WTC11 (cell line): ENCODE data around the gene ZNF620. TPM values are rescaled to one million over a fixed set of nuclear protein-coding genes. Genes with fewer than 3 reads are reported as not detected.
A peak's percentile ranks its signal among the peaks of the same experiment; 100 is the strongest.
"Not testable (repeated sequence)": the region's sequence is repeated elsewhere in the genome, so short reads cannot be mapped to it uniquely, and the experiment has no call there.

Experiments
- ATAC-seq: fragments of 200-7000 bp; cut with Tn5 transposase; 2 replicates; pipeline ENCODE4 v1.10.0; 2021; ENCODE audit warnings: mild to moderate bottlenecking, moderate library complexity
- CTCF ChIA-PET: fragments of 300-600 bp; sonication (Branson Sonifier 250); formaldehyde crosslinking; loops from one replicate; lab custom pipeline; 2021; ENCODE audit warnings: antibody characterized with exemption; lab: Charles Lee
- POLR2A ChIA-PET: fragments of 350-600 bp; sonication (Branson Sonifier 250); formaldehyde crosslinking; loops from one replicate; lab custom pipeline; 2021; ENCODE audit warnings: antibody characterized with exemption; lab: Charles Lee
- DNase-seq: peaks from one replicate; pipeline ENCODE4 v3.0.0; 2021; ENCODE audit warnings: low spot score
- H3K27ac Mint-ChIP-seq: 2 replicates; pipeline ENCODE4 v1.8.0; 2021; ENCODE audit warnings: mixed read lengths
- H3K27me3 Mint-ChIP-seq: 2 replicates; pipeline ENCODE4 v1.8.0; 2021; ENCODE audit warnings: low read depth, mild to moderate bottlenecking, moderate library complexity, mixed read lengths
- H3K36me3 Mint-ChIP-seq: 2 replicates; pipeline ENCODE4 v1.8.0; 2021; ENCODE audit warnings: mixed read lengths
- H3K4me1 Mint-ChIP-seq: 2 replicates; pipeline ENCODE4 v1.8.0; 2022; ENCODE audit warnings: mixed read lengths
- H3K4me3 Mint-ChIP-seq: 2 replicates; pipeline ENCODE4 v1.8.0; 2021; ENCODE audit warnings: mild to moderate bottlenecking, moderate library complexity, mixed read lengths
- H3K9me3 Mint-ChIP-seq: 2 replicates; pipeline ENCODE4 v1.8.0; 2021; ENCODE audit warnings: mixed read lengths
- AR ChIP-seq: fragments of 250-450 bp; sonication (Bioruptor Pico); IDR thresholded peaks from 2 replicates; pipeline ENCODE4 v1.9.0; 2021; ENCODE audit warnings: mild to moderate bottlenecking
- ARID4B ChIP-seq: sonication (generic); formaldehyde crosslinking; IDR thresholded peaks from 2 replicates; pipeline ENCODE4 v1.8.0; 2023; ENCODE audit warnings: missing genetic modification reagents, mild to moderate bottlenecking, borderline replicate concordance
- ATF1 ChIP-seq: sonication (generic); formaldehyde crosslinking; IDR thresholded peaks from 2 replicates; pipeline ENCODE4 v1.8.1; 2023; ENCODE audit warnings: mild to moderate bottlenecking, moderate library complexity, missing genetic modification reagents
- E2F4 ChIP-seq: sonication (generic); formaldehyde crosslinking; IDR thresholded peaks from 2 replicates; pipeline ENCODE4 v1.8.1; 2022; ENCODE audit warnings: low read depth, mild to moderate bottlenecking, moderate library complexity, missing genetic modification reagents, borderline replicate concordance
- GABPB1 ChIP-seq: sonication (generic); formaldehyde crosslinking; IDR thresholded peaks from 2 replicates; pipeline ENCODE4 v1.8.1; 2023; ENCODE audit warnings: mild to moderate bottlenecking, missing genetic modification reagents
- IRF2 ChIP-seq: sonication (generic); formaldehyde crosslinking; IDR thresholded peaks from 2 replicates; pipeline ENCODE4 v1.8.0; 2022; ENCODE audit warnings: low read depth, missing genetic modification reagents, borderline replicate concordance
- NFATC4 ChIP-seq: fragments of 250-450 bp; sonication (Bioruptor Pico); IDR thresholded peaks from 2 replicates; pipeline ENCODE4 v1.9.0; 2021; ENCODE audit warnings: mild to moderate bottlenecking
- PREB ChIP-seq: sonication (generic); formaldehyde crosslinking; IDR thresholded peaks from 2 replicates; pipeline ENCODE4 v1.8.1; 2022; ENCODE audit warnings: mild to moderate bottlenecking, missing genetic modification reagents, moderate library complexity, borderline replicate concordance
- PRRX2 ChIP-seq: fragments of 250-450 bp; sonication (Bioruptor Pico); IDR thresholded peaks from 2 replicates; pipeline ENCODE4 v1.8.0; 2021; ENCODE audit warnings: mild to moderate bottlenecking
- SMAD3 ChIP-seq: sonication (generic); formaldehyde crosslinking; IDR thresholded peaks from 2 replicates; pipeline ENCODE4 v1.8.0; 2022; ENCODE audit warnings: missing genetic modification reagents, mild to moderate bottlenecking, borderline replicate concordance
- ZNF219 ChIP-seq: sonication (generic); formaldehyde crosslinking; IDR thresholded peaks from 2 replicates; pipeline ENCODE4 v1.8.0; 2023; ENCODE audit warnings: missing genetic modification reagents, mild to moderate bottlenecking, borderline replicate concordance
- ZNF396 ChIP-seq: fragments of 250-450 bp; sonication (Bioruptor Pico); IDR thresholded peaks from 2 replicates; pipeline ENCODE4 v1.8.0; 2021; ENCODE audit warnings: mild to moderate bottlenecking, moderate library complexity, borderline replicate concordance
- total RNA-seq: library from RNA; stranded (reverse); gene quantifications from 3 replicates; pipeline ENCODE4 v1.2.3, GENCODE V29; 2021
- TF ChIP-seq, protein P1 (sequence below): fragments of 250-450 bp; sonication (Bioruptor Pico); IDR thresholded peaks from 2 replicates; pipeline ENCODE4 v1.9.0; 2021; ENCODE audit warnings: moderate library complexity, mild to moderate bottlenecking, inconsistent platforms, borderline replicate concordance
- TF ChIP-seq, protein P2 (sequence below): sonication (generic); formaldehyde crosslinking; IDR thresholded peaks from 2 replicates; pipeline ENCODE4 v1.8.1; 2023; ENCODE audit warnings: mild to moderate bottlenecking, missing genetic modification reagents, moderate library complexity
- TF ChIP-seq, protein P3 (sequence below): sonication (generic); formaldehyde crosslinking; IDR thresholded peaks from 2 replicates; pipeline ENCODE4 v1.8.0; 2023; ENCODE audit warnings: mild to moderate bottlenecking, missing genetic modification reagents

The ZNF620 gene
- total RNA-seq, 1 experiment from 2014 or later, result 15.6 TPM

DNA sequence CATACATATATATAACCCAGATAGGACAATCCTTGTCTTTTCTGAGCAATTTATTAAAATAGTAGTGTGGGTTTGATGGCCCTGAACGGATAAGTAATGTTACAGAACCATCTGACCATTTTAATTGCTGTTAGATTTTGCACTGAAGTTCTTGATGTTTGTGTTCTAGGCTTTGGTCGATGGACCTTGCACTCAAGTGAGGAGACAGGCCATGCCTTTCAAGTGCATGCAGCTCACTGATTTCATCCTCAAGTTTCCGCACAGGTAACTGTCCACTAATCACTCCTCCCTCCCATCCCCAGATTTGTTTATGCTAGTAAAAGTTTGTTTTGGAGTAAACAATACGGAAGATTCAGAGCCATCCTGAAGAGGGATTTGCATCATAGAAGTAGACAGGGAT, 47.4 kb upstream of the ZNF620 start:
- POLR2A ChIA-PET, result no interaction called here
- H3K27ac Mint-ChIP-seq, result peak overlapping the region; percentile 97
- ATAC-seq, result no peak
- DNase-seq, result no peak
- TF ChIP-seq, protein P1, sequence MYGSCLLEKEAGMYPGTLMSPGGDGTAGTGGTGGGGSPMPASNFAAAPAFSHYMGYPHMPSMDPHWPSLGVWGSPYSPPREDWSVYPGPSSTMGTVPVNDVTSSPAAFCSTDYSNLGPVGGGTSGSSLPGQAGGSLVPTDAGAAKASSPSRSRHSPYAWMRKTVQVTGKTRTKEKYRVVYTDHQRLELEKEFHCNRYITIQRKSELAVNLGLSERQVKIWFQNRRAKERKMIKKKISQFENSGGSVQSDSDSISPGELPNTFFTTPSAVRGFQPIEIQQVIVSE, result no peak
- TF ChIP-seq SMAD3 (CRISPR knock-in tag) (no peak), AR (CRISPR knock-in tag) (no peak)
- TF ChIP-seq, protein P2, sequence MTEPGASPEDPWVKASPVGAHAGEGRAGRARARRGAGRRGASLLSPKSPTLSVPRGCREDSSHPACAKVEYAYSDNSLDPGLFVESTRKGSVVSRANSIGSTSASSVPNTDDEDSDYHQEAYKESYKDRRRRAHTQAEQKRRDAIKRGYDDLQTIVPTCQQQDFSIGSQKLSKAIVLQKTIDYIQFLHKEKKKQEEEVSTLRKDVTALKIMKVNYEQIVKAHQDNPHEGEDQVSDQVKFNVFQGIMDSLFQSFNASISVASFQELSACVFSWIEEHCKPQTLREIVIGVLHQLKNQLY (CRISPR knock-in tag), result no peak
- CTCF ChIA-PET, result interaction anchor here (1.1 to 1.4 kb wide), 2 partner anchors 47 to 150 kb away, joined by 3 read pairs; partner anchors contain the start of gene ZNF620
- no peaks in the 10 kb centered on the region for H3K27me3 Mint-ChIP-seq
- peak overlapping the region; percentile 96 for H3K4me3 Mint-ChIP-seq
- peaks cover 16% of the 10 kb centered on the region for H3K4me1 Mint-ChIP-seq
- no peaks in the 10 kb centered on the region for H3K9me3 Mint-ChIP-seq
- H3K36me3 Mint-ChIP-seq, result peaks cover 49% of the 10 kb centered on the region

- POLR2A ChIA-PET, result interaction anchor here (0.5 kb wide), 1 partner anchor 1055 kb away, joined by 6 read pairs; no protein-coding TSS in a partner anchor
Measured at GRCh38 chr3:40460481-40460880, 45.4 kb upstream of the ZNF620 start.

GRCh38 chr3:40461161-40461560, 44.7 kb upstream of the ZNF620 start:
- ATAC-seq (no peak), DNase-seq (no peak)
- H3K27ac Mint-ChIP-seq, result no peak overlapping the region
- no peak overlapping the region for H3K4me3 Mint-ChIP-seq
- TF ChIP-seq NFATC4 (CRISPR knock-in tag), result no peak
- TF ChIP-seq GABPB1 (CRISPR knock-in tag), result no peak
- TF ChIP-seq IRF2 (CRISPR knock-in tag), result no peak
- TF ChIP-seq PRRX2, result no peak
- TF ChIP-seq E2F4, result no peak
- TF ChIP-seq, protein P3, sequence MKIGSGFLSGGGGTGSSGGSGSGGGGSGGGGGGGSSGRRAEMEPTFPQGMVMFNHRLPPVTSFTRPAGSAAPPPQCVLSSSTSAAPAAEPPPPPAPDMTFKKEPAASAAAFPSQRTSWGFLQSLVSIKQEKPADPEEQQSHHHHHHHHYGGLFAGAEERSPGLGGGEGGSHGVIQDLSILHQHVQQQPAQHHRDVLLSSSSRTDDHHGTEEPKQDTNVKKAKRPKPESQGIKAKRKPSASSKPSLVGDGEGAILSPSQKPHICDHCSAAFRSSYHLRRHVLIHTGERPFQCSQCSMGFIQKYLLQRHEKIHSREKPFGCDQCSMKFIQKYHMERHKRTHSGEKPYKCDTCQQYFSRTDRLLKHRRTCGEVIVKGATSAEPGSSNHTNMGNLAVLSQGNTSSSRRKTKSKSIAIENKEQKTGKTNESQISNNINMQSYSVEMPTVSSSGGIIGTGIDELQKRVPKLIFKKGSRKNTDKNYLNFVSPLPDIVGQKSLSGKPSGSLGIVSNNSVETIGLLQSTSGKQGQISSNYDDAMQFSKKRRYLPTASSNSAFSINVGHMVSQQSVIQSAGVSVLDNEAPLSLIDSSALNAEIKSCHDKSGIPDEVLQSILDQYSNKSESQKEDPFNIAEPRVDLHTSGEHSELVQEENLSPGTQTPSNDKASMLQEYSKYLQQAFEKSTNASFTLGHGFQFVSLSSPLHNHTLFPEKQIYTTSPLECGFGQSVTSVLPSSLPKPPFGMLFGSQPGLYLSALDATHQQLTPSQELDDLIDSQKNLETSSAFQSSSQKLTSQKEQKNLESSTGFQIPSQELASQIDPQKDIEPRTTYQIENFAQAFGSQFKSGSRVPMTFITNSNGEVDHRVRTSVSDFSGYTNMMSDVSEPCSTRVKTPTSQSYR (CRISPR knock-in tag), result no peak
- TF ChIP-seq ZNF219, result no peak
- no peak for TF ChIP-seq ZNF396
- TF ChIP-seq PREB (CRISPR knock-in tag), result no peak
- TF ChIP-seq ARID4B (CRISPR knock-in tag), result no peak
- TF ChIP-seq ATF1 (CRISPR knock-in tag), result no peak
- peaks cover 24% of the 10 kb centered on the region for H3K4me1 Mint-ChIP-seq
- H3K9me3 Mint-ChIP-seq, result no peaks in the 10 kb centered on the region
- ChIA-PET CTCF (no interaction called here), POLR2A (no interaction called here)
- H3K36me3 Mint-ChIP-seq, result peaks cover 60% of the 10 kb centered on the region
- H3K27me3 Mint-ChIP-seq, result no peaks in the 10 kb centered on the region

More at GRCh38 chr3:40460481-40460880, 45.4 kb upstream of the ZNF620 start:
- H3K36me3 Mint-ChIP-seq, result peaks cover 60% of the 10 kb centered on the region
- H3K27me3 Mint-ChIP-seq, CTCF ChIA-PET, H3K27ac Mint-ChIP-seq, DNase-seq, H3K9me3 Mint-ChIP-seq, ATAC-seq, H3K4me3 Mint-ChIP-seq: not testable (repeated sequence)
- peaks cover 24% of the 10 kb centered on the region for H3K4me1 Mint-ChIP-seq
